ENCODE results near the gene HMX1. TPM values are rescaled to one million over a fixed set of nuclear protein-coding genes. Genes with fewer than 3 reads are reported as not detected.

The HMX1 gene
- total RNA-seq, 1 donor from 2014 or later: not detected

- peaks cover 9% of the 10 kb centered on the region for H3K27me3 ChIP-seq (ENCODE audit: control insufficient read depth, insufficient read depth, low read length)
- TF ChIP-seq CTCF (IDR thresholded peaks at IDR 0.05; ENCODE audit: insufficient read depth, low read length, poor library complexity, severe bottlenecking): no peak
- H3K4me3 ChIP-seq (ENCODE audit: low read depth, low read length): no peak overlapping the region
- DNase-seq (ENCODE audit: low read depth): no peak
- H3K36me3 ChIP-seq (ENCODE audit: control insufficient read depth, insufficient read depth, low read length): no peaks in the 10 kb centered on the region
These were observed 45.7 kb upstream of the HMX1 start for GRCh38 chr4:8917321-8917811.

GRCh38 chr4:8916906-8917305 lies 45.3 kb upstream of the HMX1 start:
- no peak for DNase-seq (ENCODE audit: low read depth)
- Histone ChIP-seq H3K27me3 (ENCODE audit: control insufficient read depth, insufficient read depth, low read length) (peaks cover 9% of the 10 kb centered on the region), H3K4me3 (ENCODE audit: low read depth, low read length) (no peak overlapping the region), H3K36me3 (ENCODE audit: control insufficient read depth, insufficient read depth, low read length) (no peaks in the 10 kb centered on the region)
- TF ChIP-seq CTCF (IDR thresholded peaks at IDR 0.05; ENCODE audit: insufficient read depth, low read length, poor library complexity, severe bottlenecking): no peak

- DNase-seq (ENCODE audit: low read depth): no peak
- no peak for TF ChIP-seq CTCF (IDR thresholded peaks at IDR 0.05; ENCODE audit: insufficient read depth, low read length, poor library complexity, severe bottlenecking)
These were observed 44.8 kb upstream of the HMX1 start for GRCh38 chr4:8916351-8916885.

GRCh38 chr4:8915201-8916200 lies 43.9 kb upstream of the HMX1 start:
- Histone ChIP-seq H3K4me3 (ENCODE audit: low read depth, low read length) (no peak overlapping the region), H3K36me3 (ENCODE audit: control insufficient read depth, insufficient read depth, low read length) (no peaks in the 10 kb centered on the region), H3K27me3 (ENCODE audit: control insufficient read depth, insufficient read depth, low read length) (peaks cover 9% of the 10 kb centered on the region)
- TF ChIP-seq CTCF (IDR thresholded peaks at IDR 0.05; ENCODE audit: insufficient read depth, low read length, poor library complexity, severe bottlenecking): no peak
- DNase-seq (ENCODE audit: low read depth): no peak

More at GRCh38 chr4:8916351-8916885, 44.8 kb upstream of the HMX1 start:
- Histone ChIP-seq H3K36me3 (ENCODE audit: control insufficient read depth, insufficient read depth, low read length) (no peaks in the 10 kb centered on the region), H3K4me3 (ENCODE audit: low read depth, low read length) (no peak overlapping the region), H3K27me3 (ENCODE audit: control insufficient read depth, insufficient read depth, low read length) (peaks cover 9% of the 10 kb centered on the region)

- no peak for DNase-seq (ENCODE audit: low read depth)
- TF ChIP-seq CTCF (IDR thresholded peaks at IDR 0.05; ENCODE audit: insufficient read depth, low read length, poor library complexity, severe bottlenecking): no peak
- Histone ChIP-seq H3K36me3 (ENCODE audit: control insufficient read depth, insufficient read depth, low read length) (no peaks in the 10 kb centered on the region), H3K4me3 (ENCODE audit: low read depth, low read length) (no peak overlapping the region), H3K27me3 (ENCODE audit: control insufficient read depth, insufficient read depth, low read length) (peaks cover 11% of the 10 kb centered on the region)
These were observed 43.0 kb upstream of the HMX1 start for GRCh38 chr4:8914461-8915171.
